Measurements from ENCODE around the gene SETD5.

SETD5 gene

DNA sequence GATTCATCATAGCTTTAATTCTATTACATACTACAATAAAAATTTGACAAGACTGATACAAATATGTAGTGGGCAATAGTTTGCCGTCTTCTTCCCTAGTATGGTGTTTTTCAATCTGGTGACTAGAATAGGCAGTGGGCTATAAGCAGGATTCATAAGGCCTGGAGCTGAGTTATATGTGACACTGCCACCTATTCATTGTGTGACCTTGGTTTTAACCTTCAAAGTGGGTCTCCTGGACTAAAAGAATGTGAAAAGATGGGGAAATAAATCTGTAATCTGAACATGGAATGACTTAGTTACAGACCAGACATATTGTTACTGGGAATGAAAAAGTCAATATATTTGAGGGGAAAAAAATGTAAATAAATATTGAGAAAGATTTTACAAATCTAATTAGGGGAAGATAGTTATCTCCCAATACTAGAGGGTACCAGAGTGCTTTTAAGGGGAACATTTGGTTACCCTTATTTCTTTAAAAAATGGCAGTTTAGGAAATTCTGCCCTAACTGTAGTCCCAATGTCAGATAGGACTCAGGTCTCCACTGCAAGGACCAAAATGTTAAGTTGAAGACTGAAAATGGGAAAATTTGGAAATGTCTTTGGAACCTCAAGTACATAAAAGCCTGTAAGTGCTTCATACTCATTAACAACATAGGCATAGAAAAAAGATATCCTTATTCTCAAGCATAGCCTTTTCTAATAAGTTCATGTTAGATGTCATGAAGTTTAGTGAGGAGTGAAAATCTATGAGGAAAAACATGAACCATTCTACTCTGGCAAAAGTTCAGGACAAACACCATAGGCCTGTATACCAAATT lies 10.7 kb upstream of the SETD5 start:
- no peak for TF ChIP-seq EZH2 (IDR thresholded peaks at IDR 0.05)
- TF ChIP-seq POLR2AphosphoS5 (IDR thresholded peaks at IDR 0.05; ENCODE audit: borderline replicate concordance, low read depth, low read length), result no peak
- TF ChIP-seq FOXP2 (optimal IDR thresholded peaks at IDR 0.05; ENCODE audit: control extremely low read depth, extremely low read length, insufficient read depth), result no peak
- no peak for DNase-seq (ENCODE audit: low read depth, low spot score)
- Histone ChIP-seq H3K36me3 (ENCODE audit: insufficient read depth, low read length) (peaks cover 76% of the 10 kb centered on the region), H3K4me3 (no peak overlapping the region), H3K9me3 (ENCODE audit: low read depth, low read length) (no peaks in the 10 kb centered on the region), H3K9ac (ENCODE audit: insufficient read length) (no peak overlapping the region), H3K27ac (peak overlapping the region; percentile 42)

DNA sequence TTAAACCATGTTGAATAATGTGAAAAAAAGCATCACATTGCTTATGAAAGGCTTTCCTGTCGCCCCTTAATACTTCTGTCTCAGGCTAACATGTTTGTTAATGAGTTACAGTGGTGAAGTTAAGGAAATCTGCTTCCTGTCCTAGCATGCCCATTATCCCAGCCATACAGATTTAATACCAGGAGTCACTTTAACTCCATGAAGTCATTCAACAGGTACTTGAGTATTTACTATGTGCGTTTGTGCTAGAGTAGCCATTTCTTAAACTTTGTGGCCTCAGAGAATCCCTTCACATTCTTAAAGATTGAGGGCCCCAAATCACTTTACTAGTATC lies 10.1 kb upstream of the SETD5 start:
- H3K36me3 ChIP-seq (ENCODE audit: insufficient read depth, low read length), result peaks cover 82% of the 10 kb centered on the region
- no peak for DNase-seq (ENCODE audit: low read depth, low spot score)
- no peaks in the 10 kb centered on the region for H3K9me3 ChIP-seq (ENCODE audit: low read depth, low read length)
- peak overlapping the region; percentile 42 for H3K27ac ChIP-seq
- H3K4me3 ChIP-seq, result no peak overlapping the region
- TF ChIP-seq EZH2 (IDR thresholded peaks at IDR 0.05) (no peak), POLR2AphosphoS5 (IDR thresholded peaks at IDR 0.05; ENCODE audit: borderline replicate concordance, low read depth, low read length) (no peak), FOXP2 (optimal IDR thresholded peaks at IDR 0.05; ENCODE audit: control extremely low read depth, extremely low read length, insufficient read depth) (no peak)
- no peak overlapping the region for H3K9ac ChIP-seq (ENCODE audit: insufficient read length)

GRCh38 chr3:9388142-9388541 lies 9.3 kb upstream of the SETD5 start:
- no peaks in the 10 kb centered on the region for H3K9me3 ChIP-seq (ENCODE audit: low read depth, low read length)
- peaks cover 83% of the 10 kb centered on the region for H3K36me3 ChIP-seq (ENCODE audit: insufficient read depth, low read length)
- no peak overlapping the region for H3K9ac ChIP-seq (ENCODE audit: insufficient read length)
- no peak overlapping the region for H3K27ac ChIP-seq
- TF ChIP-seq FOXP2 (optimal IDR thresholded peaks at IDR 0.05; ENCODE audit: control extremely low read depth, extremely low read length, insufficient read depth), result no peak
- TF ChIP-seq EZH2 (IDR thresholded peaks at IDR 0.05), result no peak
- TF ChIP-seq POLR2AphosphoS5 (IDR thresholded peaks at IDR 0.05; ENCODE audit: borderline replicate concordance, low read depth, low read length), result no peak
- no peak for DNase-seq (ENCODE audit: low read depth, low spot score)
- H3K4me3 ChIP-seq, result no peak overlapping the region

GRCh38 chr3:9388562-9389272 lies 8.7 kb upstream of the SETD5 start:
- H3K36me3 ChIP-seq (ENCODE audit: insufficient read depth, low read length), result peaks cover 85% of the 10 kb centered on the region

GRCh38 chr3:9390265-9390888 lies 7.0 kb upstream of the SETD5 start:
- no peak overlapping the region for H3K4me3 ChIP-seq
- H3K9me3 ChIP-seq (ENCODE audit: low read depth, low read length), result no peaks in the 10 kb centered on the region
- H3K9ac ChIP-seq (ENCODE audit: insufficient read length), result no peak overlapping the region
- no peak for DNase-seq (ENCODE audit: low read depth, low spot score)
- H3K27ac ChIP-seq, result no peak overlapping the region
- TF ChIP-seq EZH2 (IDR thresholded peaks at IDR 0.05) (no peak), FOXP2 (optimal IDR thresholded peaks at IDR 0.05; ENCODE audit: control extremely low read depth, extremely low read length, insufficient read depth) (no peak), POLR2AphosphoS5 (IDR thresholded peaks at IDR 0.05; ENCODE audit: borderline replicate concordance, low read depth, low read length) (no peak)
- peaks cover 87% of the 10 kb centered on the region for H3K36me3 ChIP-seq (ENCODE audit: insufficient read depth, low read length)

More at GRCh38 chr3:9388562-9389272, 8.7 kb upstream of the SETD5 start:
- no peak for DNase-seq (ENCODE audit: low read depth, low spot score)
- TF ChIP-seq FOXP2 (optimal IDR thresholded peaks at IDR 0.05; ENCODE audit: control extremely low read depth, extremely low read length, insufficient read depth), result no peak
- no peak for TF ChIP-seq EZH2 (IDR thresholded peaks at IDR 0.05)
- TF ChIP-seq POLR2AphosphoS5 (IDR thresholded peaks at IDR 0.05; ENCODE audit: borderline replicate concordance, low read depth, low read length), result no peak
- no peak overlapping the region for H3K27ac ChIP-seq
- H3K4me3 ChIP-seq, result no peak overlapping the region
- H3K9me3 ChIP-seq (ENCODE audit: low read depth, low read length), result no peaks in the 10 kb centered on the region
- no peak overlapping the region for H3K9ac ChIP-seq (ENCODE audit: insufficient read length)

DNA sequence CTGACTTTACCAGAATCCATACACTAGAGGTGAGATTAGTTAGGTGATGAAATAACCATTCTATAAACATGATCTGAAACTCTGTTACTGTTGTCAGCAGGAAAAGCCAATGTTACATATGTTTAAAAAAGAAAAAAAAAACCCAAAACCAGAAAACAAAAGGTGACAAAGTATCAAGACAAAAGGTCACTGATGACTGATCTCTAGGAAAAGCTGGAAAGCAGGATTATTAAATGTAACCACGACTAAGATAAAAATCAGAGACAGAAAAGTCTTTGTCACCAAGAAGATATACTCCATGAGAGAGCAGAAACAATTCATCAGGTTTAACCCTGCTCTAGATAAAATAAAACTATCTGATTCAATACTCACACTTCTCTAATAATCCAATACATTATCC lies 5.4 kb upstream of the SETD5 start:
- Histone ChIP-seq H3K4me3 (no peak overlapping the region), H3K9me3 (ENCODE audit: low read depth, low read length) (no peaks in the 10 kb centered on the region), H3K36me3 (ENCODE audit: insufficient read depth, low read length) (peaks cover 76% of the 10 kb centered on the region), H3K27ac (0 out of 2 replicates have a peak overlapping the region, but pooled peaks have one; percentile 6), H3K9ac (ENCODE audit: insufficient read length) (no peak overlapping the region)
- no peak for DNase-seq (ENCODE audit: low read depth, low spot score)
- TF ChIP-seq POLR2AphosphoS5 (IDR thresholded peaks at IDR 0.05; ENCODE audit: borderline replicate concordance, low read depth, low read length) (no peak), EZH2 (IDR thresholded peaks at IDR 0.05) (no peak), FOXP2 (optimal IDR thresholded peaks at IDR 0.05; ENCODE audit: control extremely low read depth, extremely low read length, insufficient read depth) (no peak)

GRCh38 chr3:9395570-9396300 lies 1.7 kb upstream of the SETD5 start:
- Histone ChIP-seq H3K9me3 (ENCODE audit: low read depth, low read length) (no peaks in the 10 kb centered on the region), H3K36me3 (ENCODE audit: insufficient read depth, low read length) (peaks cover 46% of the 10 kb centered on the region), H3K4me3 (peak overlapping the region; percentile 87), H3K27ac (peak overlapping the region; percentile 97), H3K9ac (ENCODE audit: insufficient read length) (peak overlapping the region; percentile 68)
- no peak for DNase-seq (ENCODE audit: low read depth, low spot score)
- TF ChIP-seq FOXP2 (optimal IDR thresholded peaks at IDR 0.05; ENCODE audit: control extremely low read depth, extremely low read length, insufficient read depth) (no peak), POLR2AphosphoS5 (IDR thresholded peaks at IDR 0.05; ENCODE audit: borderline replicate concordance, low read depth, low read length) (peak; percentile 64; the same call in 1 of the 2 replicates)

- Histone ChIP-seq H3K36me3 (ENCODE audit: insufficient read depth, low read length) (peaks cover 41% of the 10 kb centered on the region), H3K9me3 (ENCODE audit: low read depth, low read length) (no peaks in the 10 kb centered on the region), H3K4me3 (peak overlapping the region; percentile 87), H3K27ac (peak overlapping the region; percentile 97), H3K9ac (ENCODE audit: insufficient read length) (peak overlapping the region; percentile 68)
- TF ChIP-seq FOXP2 (optimal IDR thresholded peaks at IDR 0.05; ENCODE audit: control extremely low read depth, extremely low read length, insufficient read depth), result no peak
- TF ChIP-seq POLR2AphosphoS5 (IDR thresholded peaks at IDR 0.05; ENCODE audit: borderline replicate concordance, low read depth, low read length), result peak; percentile 50; the same call in 1 of the 2 replicates
- DNase-seq (ENCODE audit: low read depth, low spot score), result peak; percentile 56
Measured at GRCh38 chr3:9396301-9396631, 1.1 kb upstream of the SETD5 start.

Measured in SK-N-MC (cell line).